VCaP (cell line): ENCODE measurements around the gene DOCK8.

Experiments used
- H3K27ac ChIP-seq: fragments of 450-650 bp; 2 replicates; pipeline ENCODE4 v1.5.1; 2017
- CTCF ChIP-seq: fragments of 450-650 bp; conservative IDR thresholded peaks from 2 replicates; pipeline ENCODE4 v1.5.1; 2017; ENCODE audit warnings: mild to moderate bottlenecking, moderate library complexity

Gene DOCK8

GRCh38 chr9:237141-237857 is 22.6 kb downstream of the DOCK8 start:
- no peak overlapping the region for H3K27ac ChIP-seq
- no peak for TF ChIP-seq CTCF

GRCh38 chr9:237858-238345 is 23.2 kb downstream of the DOCK8 start:
- no peak overlapping the region for H3K27ac ChIP-seq
- TF ChIP-seq CTCF: no peak

- H3K27ac ChIP-seq: no peak overlapping the region; the same call in 1 of the 2 replicates
- no peak for TF ChIP-seq CTCF
Measured at GRCh38 chr9:242461-243080, 27.9 kb downstream of the DOCK8 start.

GRCh38 chr9:248278-248961 is 33.8 kb downstream of the DOCK8 start:
- no peak overlapping the region for H3K27ac ChIP-seq
- TF ChIP-seq CTCF: no peak

- no peak for TF ChIP-seq CTCF
- H3K27ac ChIP-seq: no peak overlapping the region
Measured at GRCh38 chr9:249025-249424, 34.4 kb downstream of the DOCK8 start.

GRCh38 chr9:250039-250438 is 35.4 kb downstream of the DOCK8 start:
- H3K27ac ChIP-seq: no peak overlapping the region
- no peak for TF ChIP-seq CTCF

GRCh38 chr9:250625-251024 is 36.0 kb downstream of the DOCK8 start:
- TF ChIP-seq CTCF: no peak
- no peak overlapping the region for H3K27ac ChIP-seq
